Endothelial cell of umbilical vein (primary cell): Measurements from ENCODE around the gene KCNAB2. TPM values are rescaled to one million over a fixed set of nuclear protein-coding genes. Genes with fewer than 3 reads are reported as not detected.

ENCODE experiments used
- BruUV-seq: library from RNA; stranded (reverse); fragments of 400-500 nt; replicated peaks from 2 replicates; lab custom pipeline; 2021; lab: Mats Ljungman, UMichigan
- CTCF ChIA-PET: fragments of 300-600, 350-600 bp; sonication (Branson Sonifier 250); formaldehyde crosslinking; loops from one replicate; lab custom pipeline; 2021; ENCODE audit warnings: antibody characterized with exemption, inconsistent platforms; lab: Charles Lee
- POLR2A ChIA-PET: fragments of 300-600, 350-600 bp; sonication (Branson Sonifier 250); formaldehyde crosslinking; loops from one replicate; lab custom pipeline; 2021; ENCODE audit warnings: antibody characterized with exemption, inconsistent platforms; lab: Charles Lee
- DNase-seq: peaks from one replicate; pipeline ENCODE4 v3.0.0-alpha.2; 2011; ENCODE audit warnings: low read depth, low spot score
- FAIRE-seq: peaks from 2 replicates; lab custom pipeline; 2011; peaks lifted over from hg19 to GRCh38; lab: Jason Lieb, UNC
- H2AFZ ChIP-seq: 2 replicates; pipeline ENCODE4 v1.6.0; 2012; ENCODE audit warnings: low read depth, low read length, control low read depth, inconsistent platforms
- H3K27ac ChIP-seq: 2 replicates; pipeline ENCODE4 v1.5.1; 2011; ENCODE audit warnings: low read depth, mild to moderate bottlenecking, control low read depth, low read length, moderate library complexity; ENCODE audit not compliant: insufficient read depth
- H3K27me3 ChIP-seq, 2 experiments: 2 replicates each; pipeline versions ENCODE4 v1.6.0 to v1.6.1; 2011; ENCODE audit warnings: low read length in 2 of 2, mixed read lengths in 1 of 2; ENCODE audit not compliant: control insufficient read depth in 2 of 2, insufficient read depth in 2 of 2
- H3K36me3 ChIP-seq, 2 experiments: 2 replicates in 1 of 2; 3 replicates in 1 of 2; pipeline ENCODE4 v1.5.1; 2011; ENCODE audit warnings: low read length in 2 of 2, mild to moderate bottlenecking in 1 of 2, moderate library complexity in 1 of 2; ENCODE audit not compliant: control insufficient read depth in 2 of 2, insufficient read depth in 2 of 2; ENCODE audit errors: extremely low read depth in 1 of 2
- H3K4me1 ChIP-seq: 3 replicates; pipeline ENCODE4 v1.5.1; 2011; ENCODE audit warnings: mild to moderate bottlenecking, low read length; ENCODE audit not compliant: control insufficient read depth, insufficient read depth; ENCODE audit errors: extremely low read depth
- H3K4me2 ChIP-seq: 2 replicates; pipeline ENCODE4 v1.6.1; 2011; ENCODE audit warnings: low read length, control low read depth, mixed read lengths; ENCODE audit not compliant: insufficient read depth
- H3K4me3 ChIP-seq, 3 experiments: fragments of 200-600 bp in 1 of 3; sonication (generic), shearing (Covaris generic) in 1 of 3; replicated peaks in 1 of 3; 2 replicates each; pipeline ENCODE4 v1.5.1; 2011 to 2016; ENCODE audit warnings: control low read depth in 3 of 3, low read length in 3 of 3, mild to moderate bottlenecking in 2 of 3, inconsistent platforms in 1 of 3, low read depth in 1 of 3, moderate library complexity in 1 of 3; ENCODE audit not compliant: insufficient read depth in 1 of 3
- H3K79me2 ChIP-seq: 2 replicates; pipeline ENCODE4 v1.6.0; 2012; ENCODE audit warnings: low read length, inconsistent platforms; ENCODE audit not compliant: control insufficient read depth, insufficient read depth
- H3K9ac ChIP-seq: replicated peaks from 2 replicates; pipeline ENCODE3; 2011; ENCODE audit warnings: low read length, control low read depth; ENCODE audit not compliant: insufficient read depth; ENCODE audit errors: extremely low read depth
- H3K9me1 ChIP-seq: replicated peaks from 3 replicates; pipeline ENCODE4 v1.6.0; 2011; ENCODE audit warnings: mild to moderate bottlenecking, low read length; ENCODE audit not compliant: control insufficient read depth, insufficient read depth; ENCODE audit errors: extremely low read depth
- H3K9me3 ChIP-seq: replicated peaks from 2 replicates; pipeline ENCODE4 v1.5.1; 2012; ENCODE audit warnings: low read length, inconsistent platforms; ENCODE audit not compliant: control insufficient read depth, insufficient read depth
- H4K20me1 ChIP-seq: replicated peaks from 2 replicates; pipeline ENCODE3; 2011; ENCODE audit warnings: mild to moderate bottlenecking, low read length; ENCODE audit not compliant: control insufficient read depth, insufficient read depth; ENCODE audit errors: extremely low read depth
- EZH2 ChIP-seq: IDR thresholded peaks from 2 replicates; pipeline ENCODE4 v1.6.1; 2012; ENCODE audit warnings: borderline replicate concordance, low read depth, mild to moderate bottlenecking, moderate library complexity, low read length, inconsistent platforms; ENCODE audit not compliant: severe bottlenecking
- GATA2 ChIP-seq: IDR thresholded peaks from 2 replicates; pipeline ENCODE4 v1.7.0; 2011; ENCODE audit warnings: low read depth, mild to moderate bottlenecking, moderate library complexity, mixed read lengths, low read length; ENCODE audit not compliant: insufficient read length, insufficient read depth
- JUN ChIP-seq: IDR thresholded peaks from 2 replicates; pipeline ENCODE4 v1.6.1; 2011; ENCODE audit warnings: borderline replicate concordance, low read depth; ENCODE audit not compliant: insufficient read length, insufficient read depth
- MYC ChIP-seq: IDR thresholded peaks from one replicate; pipeline ENCODE4 v1.6.1; 2011; ENCODE audit warnings: mild to moderate bottlenecking, low read depth, low read length
- POLR2A ChIP-seq: IDR thresholded peaks from 2 replicates; pipeline ENCODE4 v1.6.1; 2012; ENCODE audit warnings: low read depth, mild to moderate bottlenecking, control low read depth, low read length
- POLR2AphosphoS5 ChIP-seq: IDR thresholded peaks from 2 replicates; pipeline ENCODE4 v1.6.1; 2012; ENCODE audit warnings: low read depth, mild to moderate bottlenecking, control low read depth, low read length, moderate library complexity; ENCODE audit not compliant: insufficient read depth
- dilution Hi-C: fragments of 300-500 bp; cut with MboI; formaldehyde crosslinking; loops from one replicate; pipeline ENCODE4 v1.15.0; 2019; ENCODE audit warnings: low sequenced_read_pairs; ENCODE audit not compliant: extremely low pct_ligation_motif_present
- intact Hi-C: fragments of 100-400 bp; cut with micrococcal nuclease; formaldehyde crosslinking; loops from one replicate; pipeline ENCODE4 v1.10.0; 2022
- polyA plus RNA-seq, 4 experiments: library from polyadenylated mRNA; depleted of rRNA in 3 of 4; stranded (reverse) in 3 of 4; unstranded in 1 of 4; fragments of >200 nt; gene quantifications; 2 replicates each; pipeline versions ENCODE4 v1.2.1 to v1.2.3, GENCODE V29; 2011 to 2012; ENCODE audit warnings: missing spikeins in 1 of 4
- total RNA-seq: library from RNA; stranded (reverse); gene quantifications from 2 replicates; pipeline ENCODE4 v1.2.3, GENCODE V29; 2021
- TF ChIP-seq, protein P1 (sequence below): IDR thresholded peaks from 2 replicates; pipeline ENCODE4 v1.6.1; 2011; ENCODE audit not compliant: insufficient read depth, insufficient read length

The KCNAB2 gene
- total and polyA plus RNA-seq, 2 donors (not counting 3 experiments of a cell fraction or from before 2014, with no cell fraction given), result 2.4 to 3.8 TPM

DNA sequence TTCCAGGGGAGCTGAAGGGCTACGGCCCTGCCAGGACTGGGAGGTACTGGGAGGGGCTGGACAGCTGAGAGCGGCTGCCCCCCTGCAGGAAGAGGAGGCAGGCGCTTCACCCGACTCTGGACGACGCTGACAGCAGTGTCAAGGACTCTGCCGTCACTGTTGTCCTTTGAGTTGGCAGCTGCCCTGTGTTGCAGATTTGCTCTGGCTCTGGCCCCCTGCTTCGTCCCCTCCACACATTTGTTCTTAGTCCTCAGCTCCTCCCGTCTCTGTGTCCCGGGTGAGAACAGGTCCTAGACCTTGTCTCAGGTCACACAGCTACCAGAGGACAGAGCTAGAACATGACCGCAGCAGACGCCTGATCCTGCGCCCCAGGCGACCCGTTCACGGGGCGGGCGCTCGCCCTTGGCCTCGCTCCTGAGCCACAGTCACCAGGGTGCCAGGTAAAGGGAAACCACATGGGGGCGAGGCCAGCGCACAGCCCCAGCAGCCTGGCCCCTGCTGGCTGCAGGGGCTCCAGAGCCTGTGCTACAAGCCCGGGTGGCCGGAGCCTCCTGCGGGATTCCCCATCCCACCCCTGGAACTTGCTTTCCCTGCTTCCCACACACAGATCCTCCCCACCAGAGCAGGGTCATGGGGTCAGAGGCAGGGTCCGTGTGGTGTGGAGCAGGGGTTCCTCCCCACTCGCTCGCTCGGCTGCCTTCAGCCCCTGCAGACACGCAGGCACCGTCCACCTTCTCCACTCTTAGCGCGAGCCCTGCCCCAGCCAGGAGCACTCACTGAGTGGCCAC is 42.8 kb upstream of the KCNAB2 start:
- no peaks in the 10 kb centered on the region for H3K9me3 ChIP-seq
- DNase-seq (no peak), FAIRE-seq (no peak)
- H3K4me1 ChIP-seq, result no peaks in the 10 kb centered on the region
- H3K4me2 ChIP-seq, result no peak overlapping the region
- dilution Hi-C loops, result no loop called here
- no peak overlapping the region for H3K4me3 ChIP-seq
- H3K79me2 ChIP-seq, result no peaks in the 10 kb centered on the region
- no peaks in the 10 kb centered on the region for H4K20me1 ChIP-seq
- no peaks in the 10 kb centered on the region for H3K36me3 ChIP-seq
- CTCF ChIA-PET, result interaction anchor here (0.7 to 1.0 kb wide), 2 partner anchors 32 to 50 kb away, joined by 3 to 4 read pairs; no protein-coding TSS in a partner anchor
- H3K27ac ChIP-seq, result no peak overlapping the region
- no peaks in the 10 kb centered on the region for H3K9me1 ChIP-seq
- TF ChIP-seq, protein P1, sequence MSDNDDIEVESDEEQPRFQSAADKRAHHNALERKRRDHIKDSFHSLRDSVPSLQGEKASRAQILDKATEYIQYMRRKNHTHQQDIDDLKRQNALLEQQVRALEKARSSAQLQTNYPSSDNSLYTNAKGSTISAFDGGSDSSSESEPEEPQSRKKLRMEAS, result no peak
- no peak for TF ChIP-seq POLR2A
- no peak for TF ChIP-seq JUN
- TF ChIP-seq EZH2, result no peak
- TF ChIP-seq MYC, result no peak
- TF ChIP-seq GATA2, result no peak
- no peak for TF ChIP-seq POLR2AphosphoS5
- POLR2A ChIA-PET, result no interaction called here
- BruUV-seq, result no TSS peak
- intact Hi-C loops, result no loop called here
- H3K27me3 ChIP-seq, result no peaks in the 10 kb centered on the region
- H2AFZ ChIP-seq, result no peak overlapping the region
- no peak overlapping the region for H3K9ac ChIP-seq
